Astrocyte (in vitro differentiated cells and primary cell): ENCODE measurements around the gene ATAD3A.

ENCODE experiments used
- CTCF ChIP-seq: IDR thresholded peaks from 2 replicates; pipeline ENCODE4 v1.5.1; 2011; ENCODE audit warnings: low read depth, mild to moderate bottlenecking, inconsistent platforms, low read length, moderate library complexity; ENCODE audit not compliant: insufficient read depth
- EZH2 ChIP-seq: IDR thresholded peaks from 2 replicates; pipeline ENCODE4 v1.6.1; 2012; ENCODE audit warnings: mild to moderate bottlenecking, low read length, inconsistent platforms; ENCODE audit not compliant: insufficient read depth

GRCh38 chr1:1574721-1575537 lies 63.0 kb downstream of the ATAD3A start, which contains the start of gene SSU72:
- TF ChIP-seq EZH2 (no peak), CTCF (no peak)
